Smooth muscle cell (in vitro differentiated cells): ENCODE data around the gene CHCHD3. TPM values are rescaled to one million over a fixed set of nuclear protein-coding genes. Genes with fewer than 3 reads are reported as not detected.

Source experiments
- DNase-seq: peaks from one replicate; lab custom pipeline; 2025; ENCODE audit not compliant: unreplicated experiment; lab: John Stamatoyannopoulos, UW
- H2AFZ ChIP-seq: fragments of 200-600 bp; sonication (generic); 2 replicates; pipeline ENCODE4 v1.6.0; 2016; ENCODE audit warnings: antibody characterized with exemption, low read depth, mild to moderate bottlenecking
- H3F3A ChIP-seq: fragments of 200-600 bp; sonication (generic); 2 replicates; pipeline ENCODE4 v1.6.0; 2017; ENCODE audit warnings: antibody characterized with exemption, low read depth
- H3K27ac ChIP-seq: fragments of 200-600 bp; sonication (generic); 2 replicates; pipeline ENCODE4 v1.5.1; 2016; ENCODE audit warnings: low read depth, mild to moderate bottlenecking
- H3K27me3 ChIP-seq: fragments of 200-600 bp; sonication (generic); 2 replicates; pipeline ENCODE4 v1.6.1; 2016; ENCODE audit warnings: low read depth, mild to moderate bottlenecking
- H3K36me3 ChIP-seq: fragments of 200-600 bp; sonication (generic); 2 replicates; pipeline ENCODE4 v1.5.1; 2016; ENCODE audit warnings: low read depth
- H3K4me1 ChIP-seq: fragments of 200-600 bp; sonication (generic); 2 replicates; pipeline ENCODE4 v1.5.1; 2016; ENCODE audit warnings: low read depth
- H3K4me2 ChIP-seq: fragments of 200-600 bp; sonication (generic); 2 replicates; pipeline ENCODE4 v1.6.0; 2016; ENCODE audit warnings: mild to moderate bottlenecking
- H3K4me3 ChIP-seq: fragments of 200-600 bp; sonication (generic); 2 replicates; pipeline ENCODE4 v1.5.1; 2016; ENCODE audit warnings: mild to moderate bottlenecking
- H3K79me2 ChIP-seq: fragments of 200-600 bp; sonication (generic); 2 replicates; pipeline ENCODE4 v1.6.0; 2016; ENCODE audit warnings: low read depth, mild to moderate bottlenecking
- H3K9ac ChIP-seq: fragments of 200-600 bp; sonication (generic); 2 replicates; pipeline ENCODE4 v1.6.0; 2016; ENCODE audit warnings: low read depth
- H3K9me3 ChIP-seq: fragments of 200-600 bp; sonication (generic); replicated peaks from 2 replicates; pipeline ENCODE4 v1.5.1; 2016; ENCODE audit warnings: low read depth
- H4K20me1 ChIP-seq: fragments of 200-600 bp; sonication (generic); 2 replicates; pipeline ENCODE4 v1.6.0; 2016; ENCODE audit warnings: low read depth
- CTCF ChIP-seq: fragments of 200-600 bp; sonication (generic); IDR thresholded peaks from 2 replicates; pipeline ENCODE4 v1.5.1; 2017; ENCODE audit warnings: borderline replicate concordance, mild to moderate bottlenecking, antibody characterized with exemption; ENCODE audit not compliant: insufficient read depth, poor library complexity, severe bottlenecking
- WGBS: methylation state at CpG from one replicate; pipeline ENCODE4 v1.1.7; 2016; ENCODE audit warnings: low lambda C conversion rate; 5-methylcytosine and 5-hydroxymethylcytosine counted together
- polyA plus RNA-seq: library from polyadenylated mRNA; unstranded; fragments of >200 nt; fragmentation: Nextera tagmentation; extraction: Ambion mirVana; gene quantifications from 2 replicates; pipeline ENCODE4 v1.2.1, GENCODE V29; 2016
- total RNA-seq: library from RNA; depleted of rRNA; stranded (reverse); fragments of >200 nt; gene quantifications from 2 replicates; pipeline ENCODE4 v1.2.3, GENCODE V29; 2014

CHCHD3 gene
- total and polyA plus RNA-seq, 2 experiments from 2014 or later = 49.8 to 59.2 TPM

GRCh38 chr7:132996581-132997242 lies 85.2 kb downstream of the CHCHD3 start:
- Histone ChIP-seq H3F3A (no peaks in the 10 kb centered on the region), H3K27ac (no peak overlapping the region), H3K4me1 (peaks cover 50% of the 10 kb centered on the region), H3K36me3 (no peaks in the 10 kb centered on the region), H3K27me3 (no peaks in the 10 kb centered on the region), H2AFZ (no peak overlapping the region), H3K4me3 (no peak overlapping the region), H3K4me2 (peak overlapping the region; percentile 46), H3K79me2 (peaks cover 69% of the 10 kb centered on the region), H3K9ac (no peak overlapping the region), H3K9me3 (no peaks in the 10 kb centered on the region), H4K20me1 (peaks cover 95% of the 10 kb centered on the region)
- TF ChIP-seq CTCF = no peak
- no peak for DNase-seq
- 60% methylated on average over 17 of the region's 17 CpGs for WGBS

- no peak for DNase-seq
- peaks cover 63% of the 10 kb centered on the region for H3K79me2 ChIP-seq
- no peaks in the 10 kb centered on the region for H3K9me3 ChIP-seq
- no peaks in the 10 kb centered on the region for H3K27me3 ChIP-seq
- H2AFZ ChIP-seq = no peak overlapping the region
- peaks cover 32% of the 10 kb centered on the region for H3K4me1 ChIP-seq
- TF ChIP-seq CTCF = no peak
- H3K4me3 ChIP-seq = no peak overlapping the region
- WGBS = 88% methylated on average over 5 of the region's 5 CpGs
- H3K4me2 ChIP-seq = no peak overlapping the region
- H3K27ac ChIP-seq = no peak overlapping the region
- no peak overlapping the region for H3K9ac ChIP-seq
- no peaks in the 10 kb centered on the region for H3F3A ChIP-seq
- no peaks in the 10 kb centered on the region for H3K36me3 ChIP-seq
- peaks cover 90% of the 10 kb centered on the region for H4K20me1 ChIP-seq
Observed at GRCh38 chr7:132993377-132994013, 88.4 kb downstream of the CHCHD3 start.

- no peaks in the 10 kb centered on the region for H3K9me3 ChIP-seq
- no peak for DNase-seq
- 81% methylated on average over 9 of the region's 9 CpGs for WGBS
Observed at GRCh38 chr7:132991615-132992587, 90.0 kb downstream of the CHCHD3 start.

More at GRCh38 chr7:132991615-132992587, 90.0 kb downstream of the CHCHD3 start:
- peaks cover 22% of the 10 kb centered on the region for H3K4me1 ChIP-seq
- H3K36me3 ChIP-seq = no peaks in the 10 kb centered on the region
- H4K20me1 ChIP-seq = peaks cover 82% of the 10 kb centered on the region
- no peak for TF ChIP-seq CTCF
- no peak overlapping the region for H3K4me3 ChIP-seq
- H3K27me3 ChIP-seq = no peaks in the 10 kb centered on the region
- H3K79me2 ChIP-seq = peaks cover 65% of the 10 kb centered on the region
- no peak overlapping the region for H3K9ac ChIP-seq
- no peak overlapping the region for H3K27ac ChIP-seq
- no peaks in the 10 kb centered on the region for H3F3A ChIP-seq
- no peak overlapping the region for H3K4me2 ChIP-seq
- H2AFZ ChIP-seq = no peak overlapping the region
